K562 (cell line): ENCODE data around the gene MYO1A. TPM values are rescaled to one million over a fixed set of nuclear protein-coding genes. Genes with fewer than 3 reads are reported as not detected.

Experiments
- ARID3A ChIP-seq: IDR thresholded peaks from 2 replicates; pipeline ENCODE4 v1.6.1; 2012; ENCODE audit warnings: low read depth, low read length, improper control_type of control experiment, borderline replicate concordance
- BDP1 ChIP-seq: IDR thresholded peaks from 3 replicates; pipeline ENCODE4 v1.6.1; 2011; ENCODE audit not compliant: insufficient read length, insufficient read depth
- CREB3 ChIP-seq: fragments of 450-650 bp; conservative IDR thresholded peaks from 2 replicates; pipeline ENCODE4 v1.6.1; 2016; ENCODE audit warnings: missing genetic modification characterization, low read depth, mild to moderate bottlenecking, missing compliant biosample characterization, moderate library complexity
- DMBX1 ChIP-seq: fragments of 250-450 bp; sonication (Bioruptor Pico); IDR thresholded peaks from 2 replicates; pipeline ENCODE4 v1.8.0; 2022; ENCODE audit warnings: inconsistent platforms, mild to moderate bottlenecking, moderate library complexity, borderline replicate concordance
- EGR1 ChIP-seq: fragments of 450-650 bp; conservative IDR thresholded peaks from 2 replicates; pipeline ENCODE4 v1.6.1; 2017; ENCODE audit warnings: mild to moderate bottlenecking
- ETV1 ChIP-seq: fragments of 450-650 bp; conservative IDR thresholded peaks from 2 replicates; pipeline ENCODE4 v1.6.1; 2016; ENCODE audit warnings: missing genetic modification characterization, control low read depth, low read depth, missing compliant biosample characterization
- FOSL1 ChIP-seq: fragments of 200-800 bp; sonication (Bioruptor generic); conservative IDR thresholded peaks from 2 replicates; pipeline ENCODE4 v1.6.1; 2016; ENCODE audit warnings: missing genetic modification characterization, missing compliant biosample characterization
- FOXA1 ChIP-seq: fragments of 450-650 bp; IDR thresholded peaks from 2 replicates; pipeline ENCODE4 v1.6.1; 2016; ENCODE audit warnings: mild to moderate bottlenecking, borderline replicate concordance
- HNRNPH1 ChIP-seq: fragments of 200-400 bp; formaldehyde crosslinking; optimal IDR thresholded peaks from 2 replicates; pipeline ENCODE3; 2017; ENCODE audit warnings: low read depth, mild to moderate bottlenecking, low read length, moderate library complexity
- NCOA1 ChIP-seq: fragments of 450-650 bp; IDR thresholded peaks from 2 replicates; pipeline ENCODE4 v1.6.1; 2016; ENCODE audit warnings: low read depth
- PRPF4 ChIP-seq: fragments of 200-400 bp; formaldehyde crosslinking; IDR thresholded peaks from one replicate; pipeline ENCODE4 v1.6.1; 2017; ENCODE audit warnings: low read length, low read depth, mild to moderate bottlenecking; ENCODE audit not compliant: insufficient read depth, poor library complexity, severe bottlenecking
- SIRT6 ChIP-seq: IDR thresholded peaks from one replicate; pipeline ENCODE4 v1.6.1; 2012; ENCODE audit warnings: low read depth, mild to moderate bottlenecking, control low read depth, inconsistent platforms, low read length, moderate library complexity
- SMARCE1 ChIP-seq: fragments of 450-650 bp; IDR thresholded peaks from 2 replicates; pipeline ENCODE4 v1.7.1; 2016; ENCODE audit warnings: mild to moderate bottlenecking
- TCF7L2 ChIP-seq: fragments of 150-350 bp; IDR thresholded peaks from 2 replicates; pipeline ENCODE4 v1.6.1; 2016; ENCODE audit warnings: low read depth, mild to moderate bottlenecking, low read length, moderate library complexity
- TEAD2 ChIP-seq: fragments of 450-650 bp; IDR thresholded peaks from 2 replicates; pipeline ENCODE4 v1.6.1; 2016; ENCODE audit warnings: missing genetic modification characterization, control low read depth, missing compliant biosample characterization
- TRIM24 ChIP-seq, 2 experiments: fragments of 450-650 bp; IDR thresholded peaks; 2 replicates each; pipeline ENCODE4 v1.6.1; 2016
- WHSC1 ChIP-seq: IDR thresholded peaks from one replicate; pipeline ENCODE4 v1.6.1; 2012; ENCODE audit warnings: low read length, control low read depth, inconsistent platforms
- ZC3H11A ChIP-seq: IDR thresholded peaks from 2 replicates; pipeline ENCODE4 v1.6.1; 2012; ENCODE audit warnings: low read depth, low read length, improper control_type of control experiment
- ZNF311 ChIP-seq: fragments of 250-450 bp; sonication (Bioruptor Pico); IDR thresholded peaks from 2 replicates; pipeline ENCODE4 v1.4.0; 2020; ENCODE audit warnings: mild to moderate bottlenecking, moderate library complexity
- ZNF609 ChIP-seq: sonication (generic); formaldehyde crosslinking; IDR thresholded peaks from 2 replicates; pipeline ENCODE4 v1.8.1; 2023; ENCODE audit warnings: missing genetic modification reagents, mild to moderate bottlenecking, borderline replicate concordance
- ZNF785 ChIP-seq: fragments of 250-450 bp; sonication (Bioruptor Pico); IDR thresholded peaks from 2 replicates; pipeline ENCODE4 v1.4.0; 2020; ENCODE audit warnings: mild to moderate bottlenecking
- polyA plus RNA-seq, 8 experiments: library from polyadenylated mRNA; depleted of rRNA in 4 of 8; stranded (reverse) in 5 of 8; unstranded in 3 of 8; fragments of >200 nt; fragmentation: Nextera tagmentation in 2 of 8; fragmentation: Illumina TruSeq in 1 of 8; extraction: Ambion mirVana in 2 of 8; extraction: Trizol in 1 of 8; gene quantifications; 2 replicates each; pipeline versions ENCODE4 v1.2.1 to v1.2.3, GENCODE V29; 2011 to 2014; ENCODE audit warnings: inconsistent platforms in 1 of 8, missing spikeins in 1 of 8
- total RNA-seq, 7 experiments: library from RNA; depleted of rRNA in 6 of 7; stranded (reverse); fragments of >200 nt in 6 of 7; fragmentation: Illumina TruSeq in 2 of 7; extraction: Trizol in 2 of 7; gene quantifications; 2 replicates each; pipeline versions ENCODE4 v1.2.1 to v1.2.3, GENCODE V29; 2011 to 2021; ENCODE audit warnings: low replicate concordance in 1 of 7

MYO1A gene
- total and polyA plus RNA-seq, 9 of the 15 experiments (the other 6 are each of a cell fraction or from before 2014, with no cell fraction given): 0.03 to 0.29 (median 0.14) TPM; not detected in 2

GRCh38 chr12:57088354-57089270 is 38.7 kb upstream of the MYO1A start, which contains the start of gene NAB2 (continued):
- TF ChIP-seq NCOA1 (0 out of 2 replicates have a peak, but pooled peaks have one; percentile 42), ZNF609 (CRISPR knock-in tag) (no peak), TEAD2 (tag) (peak; percentile 83), FOXA1 (no peak), ZNF311 (CRISPR knock-in tag) (peak; percentile 59; the same call in 1 of the 2 replicates), PRPF4 (no peak), TRIM24 (IDR thresholded peaks at IDR 0.05) (no peak), EGR1 (peak; percentile 98), SMARCE1 (no peak; the same call in 1 of the 2 replicates), HNRNPH1 (no peak), TCF7L2 (no peak), DMBX1 (CRISPR knock-in tag) (peak; percentile 65; the same call in 1 of the 2 replicates), BDP1 (no peak), SIRT6 (no peak), WHSC1 (no peak), FOSL1 (peak; percentile 64), ETV1 (tag) (peak; percentile 74), CREB3 (tag) (0 out of 2 replicates have a peak, but pooled peaks have one; percentile 18), ARID3A (no peak), ZNF785 (CRISPR knock-in tag) (no peak), ZC3H11A (no peak)
